Right hindlimb (tissue), 1 donor: ENCODE data around the gene CD99L2.

Source experiments
- DNase-seq: peaks from one replicate; pipeline ENCODE4 v3.0.0-alpha.2; 2018

Gene CD99L2

GRCh38 chrX:150777328-150777992 is 121.0 kb downstream of the CD99L2 start:
- DNase-seq, result no peak

GRCh38 chrX:150775569-150776350 is 122.7 kb downstream of the CD99L2 start:
- DNase-seq, result no peak

- DNase-seq, result no peak
Observed at GRCh38 chrX:150774798-150775568, 123.5 kb downstream of the CD99L2 start.

- DNase-seq, result no peak
Observed at GRCh38 chrX:150773634-150774033, 124.8 kb downstream of the CD99L2 start.

- DNase-seq, result no peak
Observed at GRCh38 chrX:150773117-150773516, 125.4 kb downstream of the CD99L2 start.

- peak; percentile 78 for DNase-seq
Observed at GRCh38 chrX:150772150-150772970, 126.1 kb downstream of the CD99L2 start.

- no peak for DNase-seq
Observed at GRCh38 chrX:150771116-150771515, 127.4 kb downstream of the CD99L2 start.

GRCh38 chrX:150770623-150771022 is 127.8 kb downstream of the CD99L2 start:
- no peak for DNase-seq

- DNase-seq, result no peak
Observed at GRCh38 chrX:150769408-150769807, 129.1 kb downstream of the CD99L2 start.

GRCh38 chrX:150768580-150769190 is 129.8 kb downstream of the CD99L2 start:
- no peak for DNase-seq

- no peak for DNase-seq
Observed at GRCh38 chrX:150768132-150768485, 130.4 kb downstream of the CD99L2 start.

GRCh38 chrX:150767475-150768131 is 130.9 kb downstream of the CD99L2 start:
- DNase-seq, result no peak

- DNase-seq, result no peak
Observed at GRCh38 chrX:150767045-150767395, 131.4 kb downstream of the CD99L2 start.

GRCh38 chrX:150766351-150767044 is 132.0 kb downstream of the CD99L2 start:
- DNase-seq, result no peak

- no peak for DNase-seq
Observed at GRCh38 chrX:150765782-150766350, 132.6 kb downstream of the CD99L2 start.

GRCh38 chrX:150765237-150765636 is 133.2 kb downstream of the CD99L2 start:
- DNase-seq, result no peak

- DNase-seq, result no peak
Observed at GRCh38 chrX:150763810-150764209, 134.7 kb downstream of the CD99L2 start.

- DNase-seq, result no peak
Observed at GRCh38 chrX:150763303-150763797, 135.1 kb downstream of the CD99L2 start.

GRCh38 chrX:150762258-150763165 is 136.0 kb downstream of the CD99L2 start:
- DNase-seq, result no peak

GRCh38 chrX:150761819-150762216 is 136.7 kb downstream of the CD99L2 start:
- DNase-seq, result no peak
